GM12801 (cell line): ENCODE measurements around the gene SLC25A47.

Experiments
- TF ChIP-seq, protein P1 (sequence below): IDR thresholded peaks from one replicate; pipeline ENCODE4 v1.5.1; 2011; ENCODE audit warnings: control low read depth; ENCODE audit not compliant: insufficient read length; ENCODE audit errors: extremely low read depth

Gene SLC25A47

GRCh38 chr14:100287202-100287997 is 35.7 kb upstream of the SLC25A47 start:
- TF ChIP-seq, protein P1, sequence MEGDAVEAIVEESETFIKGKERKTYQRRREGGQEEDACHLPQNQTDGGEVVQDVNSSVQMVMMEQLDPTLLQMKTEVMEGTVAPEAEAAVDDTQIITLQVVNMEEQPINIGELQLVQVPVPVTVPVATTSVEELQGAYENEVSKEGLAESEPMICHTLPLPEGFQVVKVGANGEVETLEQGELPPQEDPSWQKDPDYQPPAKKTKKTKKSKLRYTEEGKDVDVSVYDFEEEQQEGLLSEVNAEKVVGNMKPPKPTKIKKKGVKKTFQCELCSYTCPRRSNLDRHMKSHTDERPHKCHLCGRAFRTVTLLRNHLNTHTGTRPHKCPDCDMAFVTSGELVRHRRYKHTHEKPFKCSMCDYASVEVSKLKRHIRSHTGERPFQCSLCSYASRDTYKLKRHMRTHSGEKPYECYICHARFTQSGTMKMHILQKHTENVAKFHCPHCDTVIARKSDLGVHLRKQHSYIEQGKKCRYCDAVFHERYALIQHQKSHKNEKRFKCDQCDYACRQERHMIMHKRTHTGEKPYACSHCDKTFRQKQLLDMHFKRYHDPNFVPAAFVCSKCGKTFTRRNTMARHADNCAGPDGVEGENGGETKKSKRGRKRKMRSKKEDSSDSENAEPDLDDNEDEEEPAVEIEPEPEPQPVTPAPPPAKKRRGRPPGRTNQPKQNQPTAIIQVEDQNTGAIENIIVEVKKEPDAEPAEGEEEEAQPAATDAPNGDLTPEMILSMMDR = no peak

DNA sequence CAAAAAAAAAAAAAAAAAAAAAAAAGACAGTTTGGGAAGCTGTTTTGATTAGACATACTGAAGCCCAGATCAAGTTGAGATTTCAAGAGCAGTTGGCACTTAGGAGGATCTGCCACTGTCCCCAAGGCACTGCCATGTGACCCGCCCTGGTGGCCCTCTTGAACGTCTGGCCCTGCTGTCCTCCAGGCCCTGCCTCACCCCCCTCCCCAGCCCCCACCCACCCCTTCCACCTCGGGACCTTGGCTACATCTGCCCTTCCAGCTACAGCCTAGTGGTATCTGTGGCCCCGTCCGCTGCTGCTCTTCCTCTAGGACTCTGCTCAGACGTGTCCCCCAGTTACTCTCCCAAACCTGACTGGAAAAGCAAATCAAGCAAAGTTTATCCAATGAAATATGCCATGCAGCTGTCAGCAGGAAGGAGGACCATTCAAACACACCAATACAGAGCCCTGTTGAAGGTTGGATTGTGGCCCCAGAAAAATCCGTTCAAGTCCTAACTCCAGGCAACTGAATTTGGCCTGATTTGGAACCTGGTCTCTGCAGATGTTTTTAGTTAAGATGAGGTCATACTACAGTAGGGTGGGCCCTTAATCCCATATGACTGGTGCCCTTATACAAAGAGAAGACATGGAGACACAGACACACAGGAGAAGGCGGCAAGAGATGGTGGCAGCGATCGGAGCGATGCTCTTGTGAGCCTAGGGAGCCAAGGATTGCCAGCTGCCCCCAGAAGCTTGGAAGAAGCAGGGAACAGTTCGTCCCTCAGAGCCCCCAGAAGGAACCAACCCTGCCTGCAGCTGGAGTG is 34.6 kb upstream of the SLC25A47 start:
- TF ChIP-seq, protein P1 = no peak

- TF ChIP-seq, protein P1 = no peak
These were observed 33.1 kb upstream of the SLC25A47 start for GRCh38 chr14:100289916-100290606.

- TF ChIP-seq, protein P1 = no peak
These were observed 32.4 kb upstream of the SLC25A47 start for GRCh38 chr14:100290607-100291304.

GRCh38 chr14:100291305-100292075 is 31.6 kb upstream of the SLC25A47 start:
- TF ChIP-seq, protein P1 = no peak

- TF ChIP-seq, protein P1 = no peak
These were observed 30.8 kb upstream of the SLC25A47 start for GRCh38 chr14:100292301-100292775.
